ENCODE results near the gene PAX2.

Gene PAX2

DNA sequence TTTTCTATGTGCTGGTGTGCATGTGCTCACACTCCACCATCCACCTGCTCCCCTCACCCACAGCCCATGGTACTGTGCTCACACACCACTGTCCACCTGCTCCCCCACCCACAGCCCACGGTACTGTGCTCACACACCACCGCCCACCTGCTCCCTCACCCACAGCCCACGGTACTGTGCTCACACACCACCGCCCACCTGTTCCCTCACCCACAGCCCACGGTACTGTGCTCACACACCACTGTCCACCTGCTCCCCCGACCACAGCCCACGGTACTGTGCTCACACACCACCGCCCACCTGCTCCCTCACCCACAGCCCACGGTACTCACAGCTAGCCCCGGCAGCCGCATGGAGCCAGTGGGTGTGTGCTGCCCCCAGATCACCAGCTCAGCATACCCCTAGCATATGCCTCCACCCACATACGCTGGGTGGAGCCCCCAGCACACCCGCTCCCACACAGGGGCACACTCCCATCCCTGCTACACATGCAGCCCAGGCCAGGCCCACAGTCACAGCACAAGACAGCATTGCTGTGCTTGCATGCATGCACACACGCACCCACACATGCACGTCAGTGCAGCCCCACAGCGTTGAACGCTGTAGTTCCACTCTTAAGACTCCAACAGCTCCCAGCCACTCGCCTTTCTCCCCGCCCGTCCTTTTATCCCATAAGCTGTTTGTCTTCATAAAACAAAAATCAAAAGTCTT, 62.0 kb downstream of the PAX2 start:
- Mint-ChIP-seq H3K27ac (peak overlapping the region in 1 of 3 experiments; percentile 74), H3K27me3 (ENCODE audit: low read depth) (peaks cover 64% of the 10 kb centered on the region), H3K9me3 (no peaks in the 10 kb centered on the region), H3K4me1 (peaks cover 16% of the 10 kb centered on the region), H3K36me3 (ENCODE audit: low read depth) (peaks cover 30% of the 10 kb centered on the region), H3K4me3 (peak overlapping the region in 2 of 3 experiments; percentile 1 to 9)
- TF ChIP-seq, protein P1, sequence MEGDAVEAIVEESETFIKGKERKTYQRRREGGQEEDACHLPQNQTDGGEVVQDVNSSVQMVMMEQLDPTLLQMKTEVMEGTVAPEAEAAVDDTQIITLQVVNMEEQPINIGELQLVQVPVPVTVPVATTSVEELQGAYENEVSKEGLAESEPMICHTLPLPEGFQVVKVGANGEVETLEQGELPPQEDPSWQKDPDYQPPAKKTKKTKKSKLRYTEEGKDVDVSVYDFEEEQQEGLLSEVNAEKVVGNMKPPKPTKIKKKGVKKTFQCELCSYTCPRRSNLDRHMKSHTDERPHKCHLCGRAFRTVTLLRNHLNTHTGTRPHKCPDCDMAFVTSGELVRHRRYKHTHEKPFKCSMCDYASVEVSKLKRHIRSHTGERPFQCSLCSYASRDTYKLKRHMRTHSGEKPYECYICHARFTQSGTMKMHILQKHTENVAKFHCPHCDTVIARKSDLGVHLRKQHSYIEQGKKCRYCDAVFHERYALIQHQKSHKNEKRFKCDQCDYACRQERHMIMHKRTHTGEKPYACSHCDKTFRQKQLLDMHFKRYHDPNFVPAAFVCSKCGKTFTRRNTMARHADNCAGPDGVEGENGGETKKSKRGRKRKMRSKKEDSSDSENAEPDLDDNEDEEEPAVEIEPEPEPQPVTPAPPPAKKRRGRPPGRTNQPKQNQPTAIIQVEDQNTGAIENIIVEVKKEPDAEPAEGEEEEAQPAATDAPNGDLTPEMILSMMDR (IDR thresholded peaks at IDR 0.05; ENCODE audit: unreplicated experiment in 3 of 3) = no peak

DNA sequence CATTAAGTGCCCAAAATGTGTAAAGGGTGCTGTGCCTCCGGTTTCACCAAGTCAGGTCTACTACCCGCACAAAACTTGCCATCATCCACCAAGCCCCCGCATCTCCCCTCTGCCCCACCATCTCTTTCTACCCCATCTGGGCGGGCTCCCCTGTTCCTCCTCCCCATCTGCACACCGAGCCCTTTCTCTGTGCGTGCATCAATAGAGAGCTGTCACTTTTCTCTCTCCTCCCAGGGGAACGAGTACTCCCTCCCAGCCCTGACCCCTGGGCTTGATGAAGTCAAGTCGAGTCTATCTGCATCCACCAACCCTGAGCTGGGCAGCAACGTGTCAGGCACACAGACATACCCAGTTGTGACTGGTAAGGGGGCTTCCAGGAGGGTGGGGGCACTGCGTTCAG, 63.5 kb downstream of the PAX2 start:
- Mint-ChIP-seq H3K4me3 (no peak overlapping the region), H3K36me3 (ENCODE audit: low read depth) (peaks cover 37% of the 10 kb centered on the region), H3K27ac (no peak overlapping the region), H3K27me3 (ENCODE audit: low read depth) (peaks cover 66% of the 10 kb centered on the region), H3K9me3 (no peaks in the 10 kb centered on the region), H3K4me1 (peaks cover 5% of the 10 kb centered on the region)
- TF ChIP-seq, protein P1 (IDR thresholded peaks at IDR 0.05; ENCODE audit: unreplicated experiment in 3 of 3) = no peak

DNA sequence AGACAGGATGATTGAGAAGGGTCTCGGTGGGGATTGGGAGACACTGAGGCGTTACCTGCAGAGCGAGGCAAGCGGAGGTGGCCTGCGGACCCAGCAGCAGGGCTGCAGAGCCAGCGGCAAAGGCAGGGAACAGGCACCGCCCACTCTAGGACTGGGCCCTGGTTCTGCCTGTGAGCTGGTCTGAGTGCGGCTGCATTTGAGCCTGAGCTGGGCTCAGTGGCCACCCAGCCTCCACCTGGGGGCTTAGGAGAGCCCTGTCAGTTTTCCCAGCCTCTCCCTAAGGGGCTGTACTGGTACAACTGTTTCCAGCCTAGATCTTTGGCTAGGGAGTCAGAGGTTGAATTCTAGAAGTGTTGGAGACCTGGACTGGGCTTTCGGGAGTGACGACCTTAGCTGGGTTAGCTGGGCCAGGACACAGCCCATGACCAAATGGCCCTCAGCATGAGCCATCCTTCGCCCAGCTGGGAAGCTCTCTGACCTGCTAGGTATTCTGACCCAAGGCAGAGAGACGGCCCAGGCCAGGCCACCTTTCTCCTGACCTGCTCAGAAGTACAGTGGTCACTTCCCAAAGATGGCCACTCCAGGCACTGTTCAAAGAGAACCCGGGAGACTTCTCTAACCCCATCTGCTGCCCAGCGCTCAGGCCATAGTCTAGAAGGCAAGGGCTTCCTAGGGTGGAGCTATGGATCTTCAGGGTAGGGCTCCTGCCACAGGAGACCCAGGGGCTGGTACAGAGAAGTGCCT, 64.9 kb downstream of the PAX2 start:
- no peaks in the 10 kb centered on the region for H3K9me3 Mint-ChIP-seq
- no peak overlapping the region for H3K4me3 Mint-ChIP-seq
- no peak overlapping the region for H3K27ac Mint-ChIP-seq
- peaks cover 60% of the 10 kb centered on the region for H3K27me3 Mint-ChIP-seq (ENCODE audit: low read depth)
- H3K4me1 Mint-ChIP-seq = no peaks in the 10 kb centered on the region
- TF ChIP-seq, protein P1 (IDR thresholded peaks at IDR 0.05; ENCODE audit: unreplicated experiment in 3 of 3) = no peak
- H3K36me3 Mint-ChIP-seq (ENCODE audit: low read depth) = peaks cover 37% of the 10 kb centered on the region

DNA sequence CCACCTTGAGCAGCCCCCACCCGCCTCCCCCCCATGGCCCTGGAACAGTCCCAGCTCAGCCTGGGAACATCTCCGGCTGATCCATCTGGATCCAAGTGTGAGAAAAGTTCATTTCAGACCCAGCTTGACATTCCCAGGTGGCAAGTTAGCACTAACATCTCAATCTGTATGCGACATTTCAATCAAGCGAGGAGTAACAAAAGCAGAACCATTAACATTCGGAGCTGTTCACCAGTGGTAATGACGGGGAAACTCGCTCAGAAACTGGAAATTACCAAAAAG, 65.4 kb downstream of the PAX2 start:
- Mint-ChIP-seq H3K4me1 (no peaks in the 10 kb centered on the region), H3K27me3 (ENCODE audit: low read depth) (peaks cover 54% of the 10 kb centered on the region), H3K4me3 (no peak overlapping the region), H3K27ac (no peak overlapping the region), H3K9me3 (no peaks in the 10 kb centered on the region), H3K36me3 (ENCODE audit: low read depth) (peaks cover 37% of the 10 kb centered on the region)
- TF ChIP-seq, protein P1 (IDR thresholded peaks at IDR 0.05; ENCODE audit: unreplicated experiment in 3 of 3) = no peak

DNA sequence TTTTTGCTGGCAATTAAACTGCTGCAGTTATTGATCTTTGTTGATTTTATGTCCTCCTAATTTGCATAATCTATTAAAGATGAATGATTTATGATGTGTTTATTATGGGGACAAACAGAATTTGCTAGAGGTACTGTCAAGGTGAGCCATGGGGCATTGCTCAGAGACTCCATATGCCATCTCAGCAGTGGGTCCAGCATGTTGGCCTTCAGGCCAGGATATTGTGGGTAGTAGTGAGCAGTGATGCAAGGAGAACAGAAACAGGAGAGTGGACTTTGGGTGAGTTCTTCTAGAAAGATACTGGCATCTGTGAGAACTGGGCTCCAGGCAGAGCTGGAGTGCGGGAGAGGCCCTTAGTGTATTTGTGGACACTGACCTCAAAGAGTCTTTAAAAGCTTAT, 65.9 kb downstream of the PAX2 start:
- Mint-ChIP-seq H3K27ac (no peak overlapping the region), H3K4me3 (no peak overlapping the region), H3K36me3 (ENCODE audit: low read depth) (peaks cover 37% of the 10 kb centered on the region), H3K9me3 (no peaks in the 10 kb centered on the region), H3K27me3 (ENCODE audit: low read depth) (peaks cover 54% of the 10 kb centered on the region), H3K4me1 (no peaks in the 10 kb centered on the region)
- TF ChIP-seq, protein P1 (IDR thresholded peaks at IDR 0.05; ENCODE audit: unreplicated experiment in 3 of 3) = no peak

Measured in nephron (organoid).